SK-N-SH treated with all-trans-retinoic acid at 6 μM for 48 hours (cell line): ENCODE results near the gene TRAPPC10.

ENCODE experiments used
- CSDC2 ChIP-seq: fragments of 250-450 bp; sonication (Bioruptor Pico); IDR thresholded peaks from 2 replicates; pipeline ENCODE4 v1.5.0; 2020; ENCODE audit warnings: mild to moderate bottlenecking, moderate library complexity
- OSR1 ChIP-seq: fragments of 250-450 bp; sonication (Bioruptor Pico); IDR thresholded peaks from 2 replicates; pipeline ENCODE4 v1.8.0; 2022; ENCODE audit warnings: moderate library complexity, mild to moderate bottlenecking, inconsistent platforms
- PPARA ChIP-seq: fragments of 250-450 bp; sonication (Bioruptor Pico); IDR thresholded peaks from 2 replicates; pipeline ENCODE4 v1.5.0; 2020; ENCODE audit warnings: mild to moderate bottlenecking, borderline replicate concordance
- RARB ChIP-seq: fragments of 250-450 bp; sonication (Bioruptor Pico); IDR thresholded peaks from 2 replicates; pipeline ENCODE4 v1.8.0; 2021; ENCODE audit warnings: mild to moderate bottlenecking, moderate library complexity
- SNAI2 ChIP-seq: fragments of 250-450 bp; sonication (Bioruptor Pico); IDR thresholded peaks from 2 replicates; pipeline ENCODE4 v1.5.0; 2020; ENCODE audit warnings: mild to moderate bottlenecking, moderate library complexity
- ZFP3 ChIP-seq: fragments of 250-450 bp; sonication (Bioruptor Pico); IDR thresholded peaks from 2 replicates; pipeline ENCODE4 v1.5.0; 2020; ENCODE audit warnings: mild to moderate bottlenecking, moderate library complexity

DNA sequence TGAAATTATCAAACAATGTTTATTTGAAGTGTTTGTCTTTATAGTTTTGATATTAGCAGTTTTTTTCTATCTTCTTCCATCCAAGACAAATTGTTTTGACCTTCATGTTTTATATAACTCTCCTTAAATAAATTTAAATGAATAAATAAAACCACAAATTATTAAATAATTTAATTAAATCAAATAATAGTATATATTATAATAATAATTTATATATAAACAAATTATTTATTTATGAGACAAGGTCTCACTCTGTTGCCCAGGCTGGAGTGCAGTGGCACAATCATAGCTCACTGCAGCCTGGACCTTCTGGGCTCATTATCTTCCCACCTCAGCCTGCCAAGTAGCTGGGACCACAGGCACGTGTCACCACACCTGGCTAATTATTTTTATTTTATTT is 82.7 kb downstream of the TRAPPC10 start:
- no peak for TF ChIP-seq SNAI2
- no peak for TF ChIP-seq CSDC2
- no peak for TF ChIP-seq PPARA (CRISPR knock-in tag)
- TF ChIP-seq RARB = no peak
- TF ChIP-seq OSR1 = no peak
- TF ChIP-seq ZFP3 (CRISPR knock-in tag) = no peak
